Measurements from ENCODE around the gene GRK5.

GRCh38 chr10:119374236-119374635 lies 166.9 kb downstream of the GRK5 start:
- TF ChIP-seq CTCF (IDR thresholded peaks at IDR 0.05) (no peak), POLR2A (IDR thresholded peaks at IDR 0.05) (no peak)
